ENCODE measurements around the gene BMP7.

- TF ChIP-seq EZH2phosphoT487 (IDR thresholded peaks at IDR 0.05; ENCODE audit: borderline replicate concordance), result no peak
- TF ChIP-seq CTCF (conservative IDR thresholded peaks at IDR 0.05; ENCODE audit: low read length), result no peak
Observed at GRCh38 chr20:57175397-57176010, 90.9 kb downstream of the BMP7 start.
